Choroid plexus epithelial cell (primary cell): ENCODE results near the gene GREB1L.
A peak's percentile ranks its signal among the peaks of the same experiment; 100 is the strongest.

Source experiments
- DNase-seq: peaks from one replicate; pipeline ENCODE4 v3.0.0-alpha.2; 2010; ENCODE audit warnings: low read depth
- H3K4me3 ChIP-seq: 2 replicates; pipeline ENCODE4 v1.5.1; 2011; ENCODE audit warnings: low read depth, mild to moderate bottlenecking, control low read depth, low read length, moderate library complexity
- CTCF ChIP-seq: conservative IDR thresholded peaks from 2 replicates; pipeline ENCODE4 v1.5.1; 2011; ENCODE audit warnings: low read depth, mild to moderate bottlenecking, control low read depth, inconsistent platforms, low read length, moderate library complexity

Gene GREB1L

DNA sequence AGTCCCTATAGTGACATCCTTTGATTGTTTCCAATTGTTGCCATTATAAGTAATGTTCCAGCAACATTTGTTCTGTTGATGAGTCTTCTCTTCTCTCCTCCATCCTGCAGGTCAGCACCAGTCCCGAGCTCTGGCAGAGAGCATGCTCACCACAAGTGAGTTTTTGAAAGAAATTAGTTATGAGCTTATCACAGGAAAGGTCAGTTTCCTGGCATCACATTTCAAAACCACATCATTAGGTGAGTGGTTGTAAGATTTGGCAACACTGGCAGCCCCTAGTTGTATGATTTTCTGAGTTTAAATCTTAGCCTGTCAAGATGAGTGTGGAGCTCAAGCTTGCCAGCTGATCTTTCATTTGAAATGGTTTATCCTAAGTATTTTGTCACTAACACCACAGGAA is 208.9 kb downstream of the GREB1L start:
- H3K4me3 ChIP-seq = no peak overlapping the region
- no peak for DNase-seq
- no peak for TF ChIP-seq CTCF

DNA sequence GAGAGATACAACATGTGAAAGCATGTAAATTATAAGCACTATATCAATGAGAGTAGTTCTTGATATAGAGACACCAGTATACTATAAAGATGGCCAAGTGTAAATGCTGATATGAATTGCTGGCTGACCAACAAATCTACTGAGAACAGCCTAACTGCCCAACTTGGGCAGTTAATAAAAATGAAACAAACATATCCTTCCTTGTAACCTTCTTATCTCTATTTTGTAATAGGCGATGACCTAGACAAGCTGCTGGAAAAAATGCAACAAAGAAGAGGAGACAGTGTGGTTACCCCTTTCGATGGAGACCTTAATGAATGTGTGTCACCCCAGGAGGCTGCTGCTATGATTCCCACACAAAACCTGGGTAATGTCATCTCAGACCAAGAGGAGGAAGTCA is 209.8 kb downstream of the GREB1L start:
- no peak for TF ChIP-seq CTCF
- no peak overlapping the region for H3K4me3 ChIP-seq
- DNase-seq = no peak

- no peak overlapping the region for H3K4me3 ChIP-seq
- TF ChIP-seq CTCF = no peak
- no peak for DNase-seq
These were observed 210.3 kb downstream of the GREB1L start for GRCh38 chr18:21452276-21452780.

GRCh38 chr18:21452796-21453510 is 210.9 kb downstream of the GREB1L start:
- no peak for TF ChIP-seq CTCF
- no peak for DNase-seq
- no peak overlapping the region for H3K4me3 ChIP-seq

GRCh38 chr18:21453511-21453901 is 211.5 kb downstream of the GREB1L start:
- TF ChIP-seq CTCF = no peak
- H3K4me3 ChIP-seq = no peak overlapping the region
- peak; percentile 12 for DNase-seq

DNA sequence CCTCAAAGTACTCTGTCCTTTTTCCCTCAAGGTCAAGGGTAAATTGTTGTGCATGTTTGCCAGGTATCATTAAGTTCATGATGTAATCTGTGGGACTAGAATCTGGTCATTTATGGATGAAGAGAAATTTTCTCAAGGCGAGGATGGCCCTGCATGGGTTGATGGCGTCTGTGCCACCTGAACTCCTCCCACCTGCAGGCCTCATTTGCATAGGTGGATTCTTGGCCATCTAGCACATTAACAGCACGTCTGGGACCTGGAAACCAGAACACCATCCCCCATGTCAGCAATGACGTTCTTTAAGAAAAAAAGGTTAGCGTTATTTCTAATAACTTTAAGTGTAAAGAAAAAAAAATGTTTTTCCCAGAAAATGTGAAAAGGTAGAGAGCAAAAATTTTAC is 212.7 kb downstream of the GREB1L start:
- TF ChIP-seq CTCF = no peak
- no peak overlapping the region for H3K4me3 ChIP-seq
- no peak for DNase-seq
